Ammon's horn (tissue), 1 donor: ENCODE data around the gene FRMD4A.
A peak's percentile ranks its signal among the peaks of the same experiment; 100 is the strongest.
"Not testable (repeated sequence)": the region's sequence is repeated elsewhere in the genome, so short reads cannot be mapped to it uniquely, and the experiment has no call there.

Source experiments
- DNase-seq: peaks from one replicate; pipeline ENCODE4 v3.0.0-alpha.2; 2016; ENCODE audit warnings: low spot score

FRMD4A gene

DNA sequence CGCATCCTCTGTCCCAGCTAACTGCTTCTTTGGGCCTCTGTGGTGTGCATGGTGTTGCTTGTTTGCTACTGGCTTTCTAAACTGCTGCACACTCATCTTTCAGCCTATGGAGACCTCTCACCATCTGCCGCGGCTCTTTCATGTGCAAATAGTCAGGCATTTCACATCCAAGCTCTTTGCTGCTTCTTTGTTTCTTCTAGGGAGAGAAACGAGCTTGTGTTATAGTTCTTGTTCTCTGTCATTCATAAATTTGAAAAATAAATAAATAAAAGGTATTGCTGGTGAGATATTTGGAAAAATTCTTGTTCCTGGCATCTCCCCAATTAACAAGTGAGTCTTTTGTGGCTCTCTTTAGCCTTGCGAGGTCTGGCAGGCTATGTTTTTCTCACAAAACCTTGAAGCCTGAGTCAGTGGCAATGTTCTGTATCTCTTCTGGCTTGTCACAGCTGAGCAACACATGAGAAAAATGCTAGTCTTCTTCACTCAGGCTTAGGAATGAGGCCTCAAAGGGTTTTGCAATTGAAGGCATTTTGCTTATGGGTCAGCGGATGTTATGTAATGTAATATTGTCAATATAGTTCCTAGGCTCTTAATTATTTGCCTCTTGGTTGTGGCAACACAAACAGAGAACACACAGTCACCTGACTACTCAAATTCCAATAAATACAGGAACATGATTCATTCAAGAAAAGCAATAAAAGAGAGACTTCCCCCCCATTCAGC is 274.0 kb downstream of the FRMD4A start:
- no peak for DNase-seq

DNA sequence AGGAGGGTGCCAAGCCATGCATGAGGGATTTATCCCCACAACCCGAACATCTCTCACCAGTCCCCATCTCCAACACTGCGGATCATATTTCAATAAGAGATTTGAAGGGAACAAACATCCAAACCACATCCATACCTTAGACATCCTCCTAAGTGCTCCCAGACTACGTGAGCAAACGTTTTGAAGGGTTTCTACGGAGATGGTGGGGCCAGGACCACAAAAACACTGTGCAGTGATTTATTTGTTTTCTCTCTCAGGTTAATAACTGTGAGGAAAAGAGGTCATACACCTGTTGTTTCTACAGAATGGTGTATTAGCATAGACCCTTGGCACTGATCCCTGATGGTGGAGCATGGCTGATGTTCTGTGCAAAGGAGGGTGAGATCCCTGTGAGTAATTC is 277.8 kb downstream of the FRMD4A start:
- no peak for DNase-seq

DNA sequence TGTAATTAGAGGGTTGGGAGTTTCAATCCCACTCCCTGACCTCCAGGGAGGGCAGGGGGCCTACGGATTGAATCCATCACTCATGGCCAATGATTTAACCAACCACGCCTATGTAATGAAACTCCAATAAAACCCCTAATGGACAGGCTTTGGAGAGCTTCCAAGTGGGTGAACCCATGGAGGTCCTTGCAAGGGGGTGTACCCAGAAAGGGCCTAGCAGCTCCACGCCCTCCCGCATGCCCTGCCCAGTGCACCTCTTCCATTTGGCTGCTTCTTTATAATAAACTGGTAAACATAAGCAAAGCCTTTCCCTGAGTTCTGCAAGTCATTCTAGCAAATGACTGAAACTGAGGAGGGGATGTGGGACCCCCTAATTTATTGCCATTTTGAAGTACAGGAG is 280.1 kb downstream of the FRMD4A start:
- DNase-seq: no peak

DNA sequence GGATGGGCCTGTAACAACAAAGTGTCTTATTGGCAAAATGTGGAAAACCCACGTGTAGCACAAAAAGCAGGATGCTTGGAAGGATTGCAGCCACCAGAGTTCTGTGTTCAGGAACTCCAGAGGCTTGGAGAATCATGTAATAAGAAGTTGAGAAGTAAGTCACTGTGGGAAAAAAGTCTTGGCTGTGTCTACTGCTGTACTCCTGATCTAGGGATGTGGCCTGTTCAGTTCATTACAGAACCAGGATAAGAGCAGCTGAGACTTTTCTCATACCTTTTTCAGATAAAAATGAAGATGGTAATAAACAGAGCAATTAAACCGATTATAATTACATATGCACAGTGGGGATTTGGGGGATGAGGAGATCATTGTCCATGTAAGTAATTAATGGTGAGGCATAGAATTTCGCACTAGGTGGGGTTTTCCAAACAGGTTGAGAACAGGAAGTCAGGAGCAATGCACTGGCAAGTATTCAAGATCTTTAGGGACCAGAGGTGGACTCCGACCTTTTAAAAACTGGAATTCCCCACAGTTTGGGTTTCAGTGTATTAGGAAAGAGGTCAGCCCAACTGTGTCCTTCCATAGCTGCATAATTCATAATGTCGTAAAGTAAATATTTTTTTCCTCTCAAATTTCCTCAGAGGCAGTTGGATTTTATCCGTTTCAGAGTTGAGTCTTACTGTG is 281.7 kb downstream of the FRMD4A start:
- DNase-seq: no peak

DNA sequence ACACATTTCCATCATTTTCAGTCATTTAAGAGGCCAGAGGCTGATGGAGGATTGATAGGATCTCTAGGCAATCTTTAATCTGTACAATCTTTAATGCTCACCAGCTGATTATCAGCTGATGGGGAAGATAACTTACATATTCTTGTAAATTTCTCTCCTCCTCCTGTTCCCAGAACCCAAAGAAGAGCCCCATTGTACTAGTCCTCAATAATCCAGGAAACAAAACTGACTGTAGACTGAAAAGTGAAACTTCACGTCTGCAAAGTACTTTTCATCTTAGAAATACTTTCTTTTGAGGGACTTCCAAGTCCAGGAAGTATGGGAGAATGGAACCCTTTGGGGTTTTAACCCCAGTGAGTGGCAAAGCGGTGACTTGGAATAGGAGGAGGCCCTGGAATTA is 283.3 kb downstream of the FRMD4A start:
- no peak for DNase-seq

DNA sequence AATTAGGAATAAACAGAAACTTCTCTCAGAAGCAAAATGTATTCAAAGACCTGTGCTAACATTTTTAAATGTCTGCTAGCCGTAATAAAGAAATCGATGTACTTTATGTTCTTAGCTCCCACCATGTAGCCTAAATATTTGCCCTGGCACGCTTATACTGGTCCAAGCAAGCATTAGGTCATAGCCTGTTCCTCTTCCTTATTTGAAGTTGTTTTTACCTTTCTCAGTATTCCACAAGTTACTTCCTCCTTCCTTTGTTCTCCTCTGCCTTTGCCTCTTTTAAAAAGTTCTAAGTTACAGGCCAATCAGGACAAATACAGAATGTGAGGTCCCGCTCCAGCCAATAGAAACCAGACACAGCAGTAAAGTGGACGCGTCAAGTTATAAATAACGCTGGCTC is 288.7 kb downstream of the FRMD4A start:
- not testable (repeated sequence) for DNase-seq

DNA sequence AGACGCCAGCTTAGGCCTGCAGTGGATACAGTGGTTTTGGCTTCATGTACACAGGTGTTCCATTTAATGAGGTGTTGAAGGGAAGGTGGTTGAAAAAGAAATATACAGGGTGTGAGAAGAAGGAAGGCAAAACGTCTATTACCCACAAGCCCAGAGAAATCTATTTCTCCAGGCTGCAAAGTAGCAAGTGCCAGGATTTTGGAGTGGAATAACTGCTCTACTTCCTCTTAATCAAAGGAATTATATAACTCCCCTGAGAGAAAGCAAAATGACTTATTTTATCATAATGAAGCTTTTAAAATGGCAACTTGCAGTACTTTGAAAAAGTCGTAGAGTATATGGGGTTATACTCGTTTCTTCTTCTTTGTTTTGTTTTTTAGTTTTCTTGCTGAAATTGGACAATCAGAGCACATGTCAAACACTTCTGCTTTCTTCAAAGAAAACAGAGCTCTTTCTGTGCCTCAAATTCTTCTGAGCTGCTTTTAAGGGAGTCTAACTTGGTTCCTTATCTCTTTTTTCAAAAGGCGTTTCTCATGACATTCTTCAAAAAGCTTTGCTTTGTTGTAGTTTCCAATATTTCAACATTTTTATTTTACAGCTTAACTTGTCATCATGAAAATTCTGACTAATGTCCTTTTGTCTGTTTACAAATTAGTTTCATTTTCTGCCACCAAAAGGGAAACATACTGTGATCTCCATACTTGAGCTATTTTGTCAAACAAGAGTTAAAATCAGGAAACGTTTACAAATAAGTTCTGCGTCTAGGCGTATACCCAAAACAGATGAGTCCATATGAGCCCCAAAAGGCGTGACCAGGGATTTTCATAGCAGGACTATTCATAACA is 289.7 kb downstream of the FRMD4A start:
- no peak for DNase-seq

DNA sequence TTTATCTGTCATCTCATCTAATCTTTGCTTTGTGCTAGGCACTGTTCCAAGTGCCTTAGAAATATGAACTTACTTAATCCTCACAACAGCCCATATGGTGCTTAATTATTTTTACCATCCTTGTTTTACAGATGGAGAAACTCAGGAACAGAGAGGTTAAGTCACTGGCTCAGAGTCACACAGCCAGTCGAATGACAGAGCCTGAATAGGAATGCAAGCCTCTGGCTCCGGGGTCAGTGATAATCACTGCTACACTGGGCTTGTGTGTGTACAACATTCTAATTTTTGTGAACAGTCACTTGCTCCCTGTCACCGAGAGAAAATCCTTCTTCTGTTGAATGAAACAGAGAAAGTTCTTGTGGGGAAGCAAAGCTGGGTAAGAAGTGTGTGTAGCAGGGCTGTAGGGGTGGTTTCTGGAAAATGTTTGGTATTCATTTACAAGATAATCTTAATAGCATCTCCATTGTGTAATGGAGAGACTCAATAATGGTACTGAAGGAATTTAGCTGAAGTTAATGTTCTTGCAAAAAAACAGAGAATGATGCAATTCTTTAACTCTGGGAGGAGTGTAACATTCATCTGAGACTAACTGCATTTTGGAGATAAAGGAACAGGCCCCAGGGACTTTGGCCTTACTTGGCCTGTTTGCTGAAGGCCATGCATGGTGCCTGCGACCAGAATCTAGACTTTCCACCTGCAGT is 290.6 kb downstream of the FRMD4A start:
- no peak for DNase-seq

DNA sequence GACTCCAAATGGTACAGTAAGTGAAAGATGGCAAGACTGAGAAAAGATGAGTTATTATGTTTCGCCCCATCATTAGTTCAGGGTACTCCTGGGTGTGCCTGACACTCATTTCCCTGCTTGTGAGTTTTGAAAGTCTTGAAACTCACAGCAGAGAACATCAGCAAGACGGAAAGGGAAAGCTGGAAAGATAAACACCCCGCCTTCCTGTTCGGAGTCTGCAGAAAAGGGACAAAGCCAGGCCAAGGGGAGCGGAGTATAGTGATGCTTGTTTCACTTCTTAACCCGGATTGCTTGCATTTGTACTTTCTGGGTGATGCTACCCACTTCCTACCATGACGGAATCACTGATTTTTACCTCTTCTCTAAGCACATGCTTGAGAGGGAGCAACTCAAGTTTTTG is 294.5 kb downstream of the FRMD4A start:
- no peak for DNase-seq

DNA sequence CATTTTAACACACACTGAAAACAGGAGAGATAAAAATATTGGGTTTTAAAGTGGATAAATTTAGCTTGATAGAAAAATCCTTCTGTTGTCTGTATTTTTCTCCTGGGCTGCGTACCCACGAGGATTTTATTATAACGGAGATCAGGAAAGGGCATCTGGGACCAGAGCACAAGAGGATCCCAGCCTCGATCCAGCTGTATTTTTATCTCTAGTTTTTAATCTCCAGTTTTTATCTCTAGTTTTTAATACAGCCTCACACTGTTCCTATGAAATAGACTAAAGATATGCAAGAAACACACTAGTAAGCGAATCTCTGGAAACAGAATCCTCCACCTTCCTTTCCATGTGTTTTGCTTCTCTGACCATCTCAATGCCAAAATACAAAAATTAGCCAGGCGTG is 295.2 kb downstream of the FRMD4A start:
- DNase-seq: no peak

DNA sequence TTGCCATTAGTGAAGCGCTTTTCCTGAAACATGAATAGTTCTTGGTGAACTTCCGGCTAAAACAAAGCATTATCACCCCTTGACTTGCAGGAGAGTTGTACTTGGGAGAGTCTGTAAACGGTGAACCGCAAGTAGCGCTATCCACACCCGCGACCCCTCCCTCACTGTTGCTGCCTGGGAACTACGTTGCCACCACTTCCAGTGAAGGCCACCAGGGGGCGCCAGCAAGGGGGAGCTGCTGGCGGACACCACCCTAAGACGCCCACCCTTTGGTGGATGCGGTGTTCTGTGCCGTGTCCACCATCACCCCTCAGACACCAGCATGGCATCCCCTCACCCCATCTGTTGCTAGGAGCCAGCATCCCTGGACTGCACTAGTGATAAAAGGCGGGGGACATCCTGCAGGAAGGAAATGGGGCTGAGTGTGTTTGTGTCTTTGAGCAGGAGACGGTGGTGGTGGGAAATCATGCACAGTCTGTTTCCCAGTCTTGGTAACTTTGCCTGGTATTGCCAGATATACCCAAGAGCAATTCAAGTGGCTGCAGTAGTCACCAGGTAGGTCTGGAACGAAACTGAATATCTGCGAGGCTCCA is 298.2 kb downstream of the FRMD4A start:
- no peak for DNase-seq

DNA sequence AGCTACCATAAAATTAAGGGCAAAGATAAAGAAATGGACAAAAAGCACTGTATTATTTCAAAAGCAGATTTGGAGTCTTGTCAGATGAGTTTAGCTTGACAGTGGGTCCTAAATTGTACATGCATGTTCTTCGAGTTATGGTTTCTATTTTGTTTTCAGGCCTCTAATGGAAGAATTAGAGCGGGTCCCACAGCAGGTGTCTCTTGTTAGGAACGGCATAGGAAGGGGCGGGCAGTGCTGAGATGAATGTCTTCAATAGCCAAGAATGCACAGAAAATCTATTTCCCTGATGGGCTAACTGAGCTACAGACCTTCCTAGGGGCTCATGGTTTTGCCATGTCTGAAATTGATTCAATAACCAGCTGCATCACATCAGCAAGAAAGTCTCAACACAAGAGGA is 304.4 kb downstream of the FRMD4A start:
- no peak for DNase-seq

DNA sequence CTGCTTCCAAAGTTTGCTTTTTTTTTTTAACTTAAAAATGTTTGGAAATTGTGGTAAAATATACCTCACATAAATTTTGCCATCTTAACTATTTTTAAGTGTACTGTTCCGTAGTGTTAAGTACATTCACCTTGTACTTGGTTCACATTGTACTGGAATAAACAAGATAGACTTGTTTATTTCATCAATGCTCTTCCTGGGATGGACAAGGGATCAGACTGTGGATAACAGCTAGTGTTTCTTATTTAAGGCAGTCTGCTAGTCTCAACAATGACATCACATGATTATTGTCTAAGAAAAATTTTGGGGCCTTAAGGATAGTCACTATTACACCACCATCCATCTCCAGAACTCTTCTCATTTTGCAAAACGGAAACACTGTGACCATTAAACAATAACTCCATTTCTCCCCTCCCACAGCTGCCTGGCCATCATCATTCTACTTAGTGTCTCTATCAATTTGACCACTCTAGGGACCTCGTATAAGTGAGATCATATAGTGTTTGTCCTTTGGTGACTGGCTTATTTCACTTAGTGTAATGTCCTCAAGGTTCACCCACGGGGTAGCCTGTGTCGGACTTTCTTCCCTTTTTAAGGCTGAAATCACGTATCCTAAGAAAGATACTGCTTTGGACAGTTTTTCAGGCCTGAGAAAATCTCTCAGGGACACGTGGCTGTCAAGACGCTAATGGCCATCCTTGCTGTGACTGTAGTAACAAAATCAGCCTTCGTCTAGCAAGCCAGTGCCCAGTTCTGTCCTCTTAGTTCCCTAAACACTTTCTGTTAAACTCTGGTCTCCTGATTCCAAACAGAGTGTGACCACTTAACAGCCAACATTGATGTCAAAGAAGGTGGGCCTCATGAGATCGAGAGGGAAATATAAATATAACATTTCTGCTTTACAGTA is 305.2 kb downstream of the FRMD4A start:
- DNase-seq: peak; percentile 35

DNA sequence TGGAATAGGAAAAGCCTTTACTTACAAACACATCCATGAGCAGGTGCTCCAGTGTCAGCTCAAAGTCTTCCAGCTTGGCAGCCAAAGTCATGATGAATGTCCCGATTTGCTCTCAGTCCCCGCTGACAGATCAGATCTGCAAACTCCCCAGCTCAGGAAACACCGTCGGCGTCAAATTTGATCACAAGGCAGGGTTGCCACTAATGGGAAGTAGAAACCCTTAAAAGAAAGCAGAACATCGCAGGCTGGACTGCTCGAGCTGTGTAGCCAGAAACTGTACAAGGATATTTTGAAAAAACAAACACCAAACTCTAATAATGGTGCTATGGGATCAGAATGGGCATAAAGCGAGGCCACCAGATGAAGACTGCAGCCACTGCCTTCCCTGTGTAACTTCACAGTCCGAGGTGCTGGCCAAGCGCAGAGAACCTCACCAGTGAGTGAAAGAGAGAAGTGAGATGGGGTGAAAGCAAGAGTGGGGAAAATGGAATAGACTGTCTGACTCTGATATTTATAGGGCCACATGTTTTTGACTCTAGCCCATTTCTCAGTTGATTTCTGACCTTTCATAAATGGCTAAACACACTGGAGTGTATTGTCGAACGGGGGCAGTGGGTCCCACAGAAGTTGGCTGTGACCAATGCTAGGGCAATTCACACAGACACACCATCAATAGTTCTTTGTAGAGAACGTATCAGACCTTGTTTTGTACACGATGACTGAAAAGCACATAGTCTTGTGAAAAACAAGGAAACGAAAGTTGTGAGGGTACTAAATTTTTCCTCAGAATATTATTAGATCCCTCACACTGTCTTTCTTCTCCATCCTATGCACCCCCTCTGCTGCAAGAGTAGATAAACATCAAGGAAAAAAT is 306.2 kb downstream of the FRMD4A start:
- peak; percentile 56 for DNase-seq

DNA sequence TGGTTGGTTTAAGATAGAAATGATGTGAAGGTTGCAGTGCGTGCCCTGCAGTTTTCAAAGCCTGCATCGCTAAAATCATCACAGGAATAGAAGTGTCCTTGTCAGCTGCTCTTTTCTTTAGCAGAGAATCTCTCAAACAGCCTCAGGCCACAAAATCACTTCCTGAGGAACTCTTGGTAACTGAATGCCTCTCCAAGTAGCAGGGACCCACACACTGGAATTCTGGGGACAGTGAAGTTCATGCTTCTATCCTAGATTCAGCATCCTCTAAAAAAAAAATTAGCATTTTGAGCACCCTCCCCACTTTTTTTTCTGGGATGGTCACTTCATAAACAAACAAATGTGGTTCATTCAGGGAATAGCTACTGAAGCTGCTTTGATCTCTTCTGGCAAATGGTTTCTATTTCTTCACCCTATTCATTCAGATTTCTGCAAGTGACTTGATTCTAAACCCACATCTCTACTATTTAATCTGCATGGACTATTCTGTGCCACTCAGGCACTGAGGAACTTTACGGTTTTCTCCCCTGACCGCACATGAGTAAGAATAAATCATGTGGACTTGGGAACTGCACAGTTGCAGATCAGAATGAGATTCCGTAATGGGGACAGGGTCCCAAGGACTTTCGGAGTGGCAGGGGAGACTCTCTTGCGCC is 306.9 kb downstream of the FRMD4A start:
- no peak for DNase-seq

DNA sequence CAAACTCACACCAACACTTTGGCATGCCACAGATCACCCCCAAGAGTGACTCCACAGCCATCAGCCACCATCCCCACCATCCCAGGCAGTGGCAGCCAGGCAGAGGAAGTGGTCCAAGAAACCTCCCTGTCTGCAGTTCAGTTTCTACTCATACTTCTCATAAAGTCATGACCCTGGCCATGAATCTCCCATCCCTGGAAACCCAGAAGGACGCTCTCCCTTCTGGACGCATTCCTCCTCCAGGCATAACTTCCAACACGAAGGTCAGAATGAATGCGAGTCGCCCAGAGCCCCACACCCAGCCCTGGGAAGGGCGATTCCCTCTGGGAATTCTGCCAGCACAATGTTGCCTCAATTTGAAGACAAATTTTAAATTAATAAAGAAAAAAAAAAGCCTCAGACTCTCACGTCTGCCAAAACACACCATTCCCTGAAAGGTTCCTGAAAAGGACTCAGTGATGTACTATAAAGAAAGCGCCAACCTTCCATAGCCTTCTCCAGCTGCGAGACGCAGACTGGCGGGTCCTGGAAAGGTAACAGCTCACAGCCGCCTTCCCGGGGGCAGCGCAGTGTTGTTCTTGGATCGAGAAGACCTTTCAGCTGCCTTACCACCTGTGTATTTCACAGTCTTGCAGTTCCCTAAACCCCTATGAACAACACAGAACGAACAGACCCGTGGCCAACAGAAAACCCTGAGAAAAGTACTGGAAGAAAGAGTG is 307.6 kb downstream of the FRMD4A start:
- no peak for DNase-seq

DNA sequence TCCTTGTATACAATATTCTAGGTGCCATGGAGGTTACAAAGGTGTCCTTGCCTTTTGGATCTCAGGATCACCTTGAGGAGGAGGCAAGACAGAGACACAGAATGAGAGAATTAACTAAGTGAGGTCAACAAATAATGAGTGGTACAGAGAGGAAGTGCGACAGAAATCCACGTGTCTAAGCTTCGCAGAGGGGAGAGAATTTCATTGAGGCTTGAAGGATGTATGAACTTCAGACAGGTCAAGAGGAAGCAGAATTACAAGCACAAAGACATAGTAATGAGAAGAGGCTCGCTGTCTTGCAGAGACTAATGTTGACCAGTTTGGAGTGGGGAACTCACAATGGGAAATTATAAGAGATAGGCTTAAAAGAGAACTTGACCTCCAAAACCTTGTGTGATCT is 308.7 kb downstream of the FRMD4A start:
- no peak for DNase-seq

DNA sequence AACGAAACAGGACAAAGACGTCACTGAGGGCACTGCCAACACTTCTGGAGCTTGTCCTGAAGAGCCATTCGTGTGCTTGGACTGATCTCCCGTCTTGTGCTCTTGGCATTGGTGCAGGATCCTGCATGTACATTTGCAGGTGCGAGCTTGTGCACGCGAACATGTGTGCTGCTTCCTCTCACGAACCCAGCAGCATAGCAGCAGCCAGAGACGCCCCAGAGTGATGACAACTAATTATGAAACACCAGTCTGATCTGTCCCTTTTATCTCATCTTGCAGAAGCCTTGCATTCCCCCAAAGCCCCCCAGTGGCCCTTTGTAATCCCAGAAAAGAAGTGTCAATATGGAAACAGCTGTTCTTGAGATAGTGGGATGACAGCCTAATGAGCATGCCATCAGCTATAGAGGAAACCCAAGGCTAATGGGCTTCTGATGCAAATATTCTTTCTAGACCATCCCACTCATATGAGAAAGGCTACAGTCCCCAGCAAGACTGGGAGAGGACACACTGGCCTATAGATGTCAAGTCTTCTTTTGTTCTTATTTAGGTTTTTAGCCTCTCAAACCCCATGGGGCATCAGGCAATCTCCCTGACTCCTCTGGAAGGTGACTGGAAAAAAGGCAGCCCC is 310.6 kb downstream of the FRMD4A start:
- no peak for DNase-seq
